Activated naive CD4-positive, alpha-beta T cell treated with anti-CD3 and anti-CD28 coated beads for 36 hours (primary cell): ENCODE measurements around the gene SLC25A19. TPM values are rescaled to one million over a fixed set of nuclear protein-coding genes. Genes with fewer than 3 reads are reported as not detected.
A peak's percentile ranks its signal among the peaks of the same experiment; 100 is the strongest.
"Not testable (repeated sequence)": the region's sequence is repeated elsewhere in the genome, so short reads cannot be mapped to it uniquely, and the experiment has no call there.

Source experiments
- CTCF ChIA-PET: fragments of 350-600 bp; sonication (Branson Sonifier 250); formaldehyde crosslinking; loops from one replicate; lab custom pipeline; 2021; ENCODE audit warnings: antibody characterized with exemption; lab: Charles Lee
- DNase-seq: peaks from one replicate; pipeline ENCODE4 v3.0.0-alpha.2; 2020
- H3K27ac Mint-ChIP-seq: one replicate; pipeline ENCODE4 v1.8.0; 2021; ENCODE audit warnings: mild to moderate bottlenecking, mixed read lengths
- H3K27me3 Mint-ChIP-seq: one replicate; pipeline ENCODE4 v1.8.0; 2021; ENCODE audit warnings: low read depth, mixed read lengths
- H3K36me3 Mint-ChIP-seq: one replicate; pipeline ENCODE4 v1.8.0; 2021; ENCODE audit warnings: low read depth, mixed read lengths
- H3K4me1 Mint-ChIP-seq: one replicate; pipeline ENCODE4 v1.8.0; 2021; ENCODE audit warnings: low read depth, mixed read lengths
- H3K4me3 Mint-ChIP-seq: one replicate; pipeline ENCODE4 v1.8.0; 2021; ENCODE audit warnings: mild to moderate bottlenecking, moderate library complexity, mixed read lengths
- H3K9me3 Mint-ChIP-seq: one replicate; pipeline ENCODE4 v1.8.0; 2021; ENCODE audit warnings: mixed read lengths
- intact Hi-C: fragments of 100-400 bp; cut with micrococcal nuclease; formaldehyde crosslinking; loops from one replicate; pipeline ENCODE4 v1.15.1; 2023
- total RNA-seq, 2 experiments: library from RNA; stranded (reverse); gene quantifications; one replicate each; pipeline ENCODE4 v1.2.3, GENCODE V29; 2021

SLC25A19 gene
- total RNA-seq, 2 experiments from 2014 or later = 47.5 to 48.4 TPM

- H3K36me3 Mint-ChIP-seq = no peaks in the 10 kb centered on the region
- CTCF ChIA-PET = no interaction called here
- DNase-seq = no peak
- peaks cover 25% of the 10 kb centered on the region for H3K4me1 Mint-ChIP-seq
- H3K27ac Mint-ChIP-seq = no peak overlapping the region
- H3K9me3 Mint-ChIP-seq = no peaks in the 10 kb centered on the region
- no peaks in the 10 kb centered on the region for H3K27me3 Mint-ChIP-seq
- H3K4me3 Mint-ChIP-seq = no peak overlapping the region
- intact Hi-C loops = no loop called here
Observed at GRCh38 chr17:75300280-75300679, 11.0 kb upstream of the SLC25A19 start.

GRCh38 chr17:75295201-75296158 lies 6.2 kb upstream of the SLC25A19 start:
- peak; percentile 74 for DNase-seq
- H3K9me3 Mint-ChIP-seq = no peaks in the 10 kb centered on the region

GRCh38 chr17:75292810-75293448 lies 3.7 kb upstream of the SLC25A19 start:
- intact Hi-C loops, H3K36me3 Mint-ChIP-seq, H3K9me3 Mint-ChIP-seq, DNase-seq, H3K4me3 Mint-ChIP-seq, H3K27me3 Mint-ChIP-seq: not testable (repeated sequence)
- CTCF ChIA-PET = interaction anchor here (0.6 to 0.7 kb wide), 4 partner anchors 30 to 738 kb away, joined by 3 to 6 read pairs (median 3); no protein-coding TSS in a partner anchor
- Mint-ChIP-seq H3K4me1 (peaks cover 47% of the 10 kb centered on the region), H3K27ac (peak overlapping the region; percentile 24)

More at GRCh38 chr17:75295201-75296158, 6.2 kb upstream of the SLC25A19 start:
- H3K4me3 Mint-ChIP-seq = peak overlapping the region; percentile 42
- peak overlapping the region; percentile 89 for H3K27ac Mint-ChIP-seq
- peaks cover 41% of the 10 kb centered on the region for H3K4me1 Mint-ChIP-seq
- H3K36me3 Mint-ChIP-seq = no peaks in the 10 kb centered on the region
- intact Hi-C loops = loop anchor here (2.0 kb wide), 2 partner anchors 47 to 69 kb away; no protein-coding TSS in a partner anchor
- no peaks in the 10 kb centered on the region for H3K27me3 Mint-ChIP-seq
- CTCF ChIA-PET = interaction anchor here (0.6 to 4.0 kb wide), 7 partner anchors 9 to 382 kb away, joined by 3 to 17 read pairs (median 5); partner anchors contain the start of gene MIF4GD

GRCh38 chr17:75289832-75290337 lies 652 bp upstream of the SLC25A19 start:
- peak overlapping the region; percentile 100 for H3K27ac Mint-ChIP-seq
- CTCF ChIA-PET = interaction anchor here (0.7 to 3.6 kb wide), 16 partner anchors 12 to 350 kb away, joined by 3 to 29 read pairs (median 4); partner anchors contain the start of genes GRB2, MIF4GD and TSEN54

GRCh38 chr17:75288770-75289114 lies 491 bp downstream of the SLC25A19 start:
- peaks cover 25% of the 10 kb centered on the region for H3K4me1 Mint-ChIP-seq
- H3K4me3 Mint-ChIP-seq = peak overlapping the region; percentile 99
- H3K36me3 Mint-ChIP-seq = peaks cover 19% of the 10 kb centered on the region
- peak overlapping the region; percentile 100 for H3K27ac Mint-ChIP-seq
- H3K9me3 Mint-ChIP-seq = no peaks in the 10 kb centered on the region
- H3K27me3 Mint-ChIP-seq = no peaks in the 10 kb centered on the region
- intact Hi-C loops = loop anchor here (1.0 to 5.0 kb wide), 12 partner anchors 9 to 496 kb away; partner anchors contain the start of genes GGA3, GRB2, LLGL2 and MIF4GD
- DNase-seq = peak; percentile 61
- CTCF ChIA-PET = interaction anchor here (0.6 to 3.6 kb wide), 19 partner anchors 8 to 459 kb away, joined by 3 to 29 read pairs (median 4); partner anchors contain the start of genes GRB2, MIF4GD and TSEN54

More at GRCh38 chr17:75289832-75290337, 652 bp upstream of the SLC25A19 start:
- no peaks in the 10 kb centered on the region for H3K27me3 Mint-ChIP-seq
- peaks cover 19% of the 10 kb centered on the region for H3K36me3 Mint-ChIP-seq
- DNase-seq = peak; percentile 91
- no peaks in the 10 kb centered on the region for H3K9me3 Mint-ChIP-seq
- intact Hi-C loops = loop anchor here (1.0 to 5.0 kb wide), 13 partner anchors 7 to 494 kb away; partner anchors contain the start of genes GGA3, GRB2, LLGL2 and MIF4GD
- H3K4me1 Mint-ChIP-seq = peaks cover 29% of the 10 kb centered on the region
- H3K4me3 Mint-ChIP-seq = peak overlapping the region; percentile 99

GRCh38 chr17:75288359-75288758 lies 874 bp downstream of the SLC25A19 start:
- intact Hi-C loops = loop anchor here (2.0 to 5.0 kb wide), 4 partner anchors 78 to 299 kb away; partner anchors contain the start of genes LLGL2, MYO15B and TSEN54
- H3K9me3 Mint-ChIP-seq = no peaks in the 10 kb centered on the region
- peaks cover 23% of the 10 kb centered on the region for H3K36me3 Mint-ChIP-seq

GRCh38 chr17:75287221-75287620 lies 2.0 kb downstream of the SLC25A19 start:
- Mint-ChIP-seq H3K4me3 (peak overlapping the region; percentile 24), H3K36me3 (peaks cover 25% of the 10 kb centered on the region), H3K27me3 (no peaks in the 10 kb centered on the region), H3K27ac (no peak overlapping the region), H3K4me1 (peaks cover 25% of the 10 kb centered on the region), H3K9me3 (no peaks in the 10 kb centered on the region)
- CTCF ChIA-PET = interaction anchor here (0.8 to 2.5 kb wide), 2 partner anchors 16 to 125 kb away, joined by 3 to 18 read pairs; partner anchors contain the start of gene MIF4GD
- intact Hi-C loops = loop anchor here (5.0 kb wide), 1 partner anchor 300 kb away; the partner anchor contains the start of gene MYO15B
- no peak for DNase-seq

More at GRCh38 chr17:75288359-75288758, 874 bp downstream of the SLC25A19 start:
- no peak for DNase-seq
- H3K4me3 Mint-ChIP-seq = peak overlapping the region; percentile 99
- H3K27ac Mint-ChIP-seq = peak overlapping the region; percentile 80
- no peaks in the 10 kb centered on the region for H3K27me3 Mint-ChIP-seq
- peaks cover 25% of the 10 kb centered on the region for H3K4me1 Mint-ChIP-seq
- CTCF ChIA-PET = interaction anchor here (0.6 to 2.5 kb wide), 7 partner anchors 10 to 459 kb away, joined by 3 to 29 read pairs (median 5); partner anchors contain the start of gene MIF4GD

GRCh38 chr17:75285123-75285522 lies 4.1 kb downstream of the SLC25A19 start:
- DNase-seq = no peak
- intact Hi-C loops = loop anchor here (5.0 kb wide), 1 partner anchor 302 kb away; the partner anchor contains the start of gene MYO15B
- H3K4me3 Mint-ChIP-seq = no peak overlapping the region
- no peaks in the 10 kb centered on the region for H3K9me3 Mint-ChIP-seq
- peaks cover 13% of the 10 kb centered on the region for H3K4me1 Mint-ChIP-seq
- no peak overlapping the region for H3K27ac Mint-ChIP-seq
- peaks cover 29% of the 10 kb centered on the region for H3K36me3 Mint-ChIP-seq
- CTCF ChIA-PET = interaction anchor here (0.6 to 1.5 kb wide), 4 partner anchors 13 to 122 kb away, joined by 3 read pairs; partner anchors contain the start of gene MIF4GD
- no peaks in the 10 kb centered on the region for H3K27me3 Mint-ChIP-seq

GRCh38 chr17:75280189-75280588 lies 9.0 kb downstream of the SLC25A19 start:
- H3K9me3 Mint-ChIP-seq, H3K27me3 Mint-ChIP-seq, H3K4me1 Mint-ChIP-seq, intact Hi-C loops, H3K27ac Mint-ChIP-seq, H3K4me3 Mint-ChIP-seq, DNase-seq: not testable (repeated sequence)
- CTCF ChIA-PET = interaction anchor here (1.4 kb wide), 1 partner anchor 9 kb away, joined by 5 read pairs; the partner anchor contains the start of gene MIF4GD
- H3K36me3 Mint-ChIP-seq = peaks cover 24% of the 10 kb centered on the region

GRCh38 chr17:75277664-75278071 lies 11.6 kb downstream of the SLC25A19 start:
- H3K4me3 Mint-ChIP-seq = no peak overlapping the region
- H3K4me1 Mint-ChIP-seq = peaks cover 17% of the 10 kb centered on the region
- no peaks in the 10 kb centered on the region for H3K27me3 Mint-ChIP-seq
- no peaks in the 10 kb centered on the region for H3K9me3 Mint-ChIP-seq
- intact Hi-C loops = no loop called here
- H3K27ac Mint-ChIP-seq = no peak overlapping the region
- peaks cover 26% of the 10 kb centered on the region for H3K36me3 Mint-ChIP-seq
- DNase-seq = no peak
- CTCF ChIA-PET = interaction anchor here (1.2 kb wide), 2 partner anchors 11 to 134 kb away, joined by 4 to 5 read pairs; partner anchors contain the start of gene SLC25A19
